ENCODE measurements around the gene HBP1.
"Not testable (repeated sequence)": the region's sequence is repeated elsewhere in the genome, so short reads cannot be mapped to it uniquely, and the experiment has no call there.

The HBP1 gene

GRCh38 chr7:107224374-107225223, 55.8 kb downstream of the HBP1 start:
- no peak for DNase-seq (ENCODE audit: low read depth)

- DNase-seq (ENCODE audit: low read depth): no peak
These were observed 59.5 kb downstream of the HBP1 start for GRCh38 chr7:107228291-107228690.

GRCh38 chr7:107230334-107230733, 61.5 kb downstream of the HBP1 start:
- DNase-seq (ENCODE audit: low read depth): no peak

- no peak for DNase-seq (ENCODE audit: low read depth)
These were observed 63.8 kb downstream of the HBP1 start for GRCh38 chr7:107232568-107233090.

GRCh38 chr7:107233174-107233573, 64.4 kb downstream of the HBP1 start:
- DNase-seq (ENCODE audit: low read depth): no peak

GRCh38 chr7:107233981-107234380, 65.2 kb downstream of the HBP1 start:
- no peak for DNase-seq (ENCODE audit: low read depth)

- DNase-seq (ENCODE audit: low read depth): no peak
These were observed 65.6 kb downstream of the HBP1 start for GRCh38 chr7:107234436-107234835.

GRCh38 chr7:107236862-107237261, 68.1 kb downstream of the HBP1 start:
- no peak for DNase-seq (ENCODE audit: low read depth)

GRCh38 chr7:107237451-107237850, 68.6 kb downstream of the HBP1 start:
- DNase-seq (ENCODE audit: low read depth): no peak

GRCh38 chr7:107242267-107242666, 73.5 kb downstream of the HBP1 start:
- no peak for DNase-seq (ENCODE audit: low read depth)

GRCh38 chr7:107244613-107245012, 75.8 kb downstream of the HBP1 start:
- no peak for DNase-seq (ENCODE audit: low read depth)

- DNase-seq (ENCODE audit: low read depth): not testable (repeated sequence)
These were observed 78.0 kb downstream of the HBP1 start for GRCh38 chr7:107246836-107247235.

GRCh38 chr7:107248551-107249316, 79.9 kb downstream of the HBP1 start:
- no peak for DNase-seq (ENCODE audit: low read depth)

GRCh38 chr7:107251963-107252362, 83.2 kb downstream of the HBP1 start:
- DNase-seq (ENCODE audit: low read depth): no peak

Data from activated T-cell treated with anti-CD3 and anti-CD28 coated beads for 1 hour (primary cell).